ENCODE data around the gene HSPB6.

DNA sequence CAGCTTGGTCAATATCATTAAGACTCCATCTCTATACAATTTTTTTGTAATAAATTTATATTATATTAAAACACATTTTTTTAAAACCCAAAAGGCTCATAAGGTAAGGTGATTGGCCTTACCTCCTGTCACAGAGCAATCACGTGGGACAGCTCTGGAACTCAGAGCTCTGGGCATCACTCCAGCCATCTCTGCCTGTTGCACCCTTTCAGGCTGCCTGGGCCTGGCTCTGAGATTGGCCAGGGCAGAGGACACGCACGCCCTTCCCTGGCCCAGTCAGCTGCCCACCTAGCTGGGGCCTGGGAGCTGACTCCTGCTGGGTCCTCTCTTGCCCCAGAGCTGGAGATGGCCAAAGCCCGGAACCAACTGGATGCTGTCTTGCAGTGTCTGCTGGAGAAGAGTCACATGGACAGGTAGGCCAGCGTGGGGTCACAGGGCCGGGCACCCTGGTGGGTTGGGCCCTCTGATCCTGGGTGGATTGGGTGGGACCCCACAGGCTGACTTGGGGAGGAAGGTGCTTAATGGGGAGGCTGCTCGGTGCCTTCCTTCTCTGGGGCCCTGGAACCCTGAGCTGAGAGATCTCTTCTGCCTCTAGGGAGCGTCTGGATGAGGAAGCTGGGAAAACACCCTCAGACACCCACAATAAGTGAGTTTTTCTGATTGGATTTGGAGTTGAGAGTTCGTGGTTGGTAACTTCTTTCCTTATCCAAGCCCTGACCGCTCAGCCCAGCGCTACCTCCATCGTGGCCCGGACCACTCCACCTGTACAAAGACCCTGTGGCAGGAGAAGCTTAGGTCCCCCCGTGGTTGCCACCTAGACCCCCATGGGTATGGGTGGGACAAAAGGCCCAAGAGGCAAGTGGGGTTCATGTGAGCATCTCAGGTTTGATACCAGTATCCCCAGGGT, 4.7 kb downstream of the HSPB6 start:
- TF ChIP-seq, protein P1, sequence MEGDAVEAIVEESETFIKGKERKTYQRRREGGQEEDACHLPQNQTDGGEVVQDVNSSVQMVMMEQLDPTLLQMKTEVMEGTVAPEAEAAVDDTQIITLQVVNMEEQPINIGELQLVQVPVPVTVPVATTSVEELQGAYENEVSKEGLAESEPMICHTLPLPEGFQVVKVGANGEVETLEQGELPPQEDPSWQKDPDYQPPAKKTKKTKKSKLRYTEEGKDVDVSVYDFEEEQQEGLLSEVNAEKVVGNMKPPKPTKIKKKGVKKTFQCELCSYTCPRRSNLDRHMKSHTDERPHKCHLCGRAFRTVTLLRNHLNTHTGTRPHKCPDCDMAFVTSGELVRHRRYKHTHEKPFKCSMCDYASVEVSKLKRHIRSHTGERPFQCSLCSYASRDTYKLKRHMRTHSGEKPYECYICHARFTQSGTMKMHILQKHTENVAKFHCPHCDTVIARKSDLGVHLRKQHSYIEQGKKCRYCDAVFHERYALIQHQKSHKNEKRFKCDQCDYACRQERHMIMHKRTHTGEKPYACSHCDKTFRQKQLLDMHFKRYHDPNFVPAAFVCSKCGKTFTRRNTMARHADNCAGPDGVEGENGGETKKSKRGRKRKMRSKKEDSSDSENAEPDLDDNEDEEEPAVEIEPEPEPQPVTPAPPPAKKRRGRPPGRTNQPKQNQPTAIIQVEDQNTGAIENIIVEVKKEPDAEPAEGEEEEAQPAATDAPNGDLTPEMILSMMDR (IDR thresholded peaks at IDR 0.05; ENCODE audit: borderline replicate concordance, extremely low read depth, low read length, poor library complexity, severe bottlenecking): no peak
- no peak for TF ChIP-seq EZH2 (IDR thresholded peaks at IDR 0.05; ENCODE audit: borderline replicate concordance, low read depth, low read length, severe bottlenecking)

Measured in DND-41 (cell line).